Measurements from ENCODE around the gene PFN2. TPM values are rescaled to one million over a fixed set of nuclear protein-coding genes. Genes with fewer than 3 reads are reported as not detected.

PFN2 gene
- polyA plus RNA-seq, 3 donors = not detected

GRCh38 chr3:149959443-149959842 is 11.3 kb downstream of the PFN2 start:
- peaks cover 15 to 72% of the 10 kb centered on the region in 2 donors for H3K36me3 ChIP-seq (replicated peaks in 1 of 2; ENCODE audit: control insufficient read depth in 1 of 2, insufficient read depth in 2 of 2, low read length in 2 of 2)
- Mint-ChIP-seq H3K9me3 (no peaks in the 10 kb centered on the region), H3K27ac (no peak overlapping the region), H3K4me3 (no peak overlapping the region), H3K27me3 (ENCODE audit: low read depth in 3 of 3) (no peaks in the 10 kb centered on the region), H3K4me1 (peaks cover 6% of the 10 kb centered on the region), H3K36me3 (peaks cover 31 to 39% of the 10 kb centered on the region in 2 donors)
- no peak overlapping the region for H3K27ac ChIP-seq (ENCODE audit: low read depth in 1 of 2, low read length in 2 of 2)
- H3K4me3 ChIP-seq (replicated peaks in 1 of 3; ENCODE audit: low read depth in 2 of 3, low read length in 3 of 3) = no peak overlapping the region
- DNase-seq = no peak
- no peak overlapping the region for H2AFZ ChIP-seq (ENCODE audit: insufficient read depth, low read depth, low read length, poor library complexity, severe bottlenecking)
- H3K79me2 ChIP-seq (ENCODE audit: insufficient read depth, low read length) = no peaks in the 10 kb centered on the region
- no peak overlapping the region for H3K4me2 ChIP-seq (replicated peaks; ENCODE audit: extremely low read depth, low read length, poor library complexity, severe bottlenecking)
- TF ChIP-seq CTCF (IDR thresholded peaks at IDR 0.05) = no peak
- no peak overlapping the region for H3K9ac ChIP-seq (ENCODE audit: insufficient read depth, low read length, poor library complexity, severe bottlenecking)
- H3K27me3 ChIP-seq (ENCODE audit: control insufficient read depth in 2 of 2, insufficient read depth in 2 of 2, low read length in 2 of 2) = no peaks in the 10 kb centered on the region
- H3K4me1 ChIP-seq (ENCODE audit: control insufficient read depth in 1 of 2, insufficient read depth in 2 of 2, low read length in 2 of 2) = no peaks in the 10 kb centered on the region
- intact Hi-C loops (cut with micrococcal nuclease) = no loop called here
- no peaks in the 10 kb centered on the region for H3K9me3 ChIP-seq (replicated peaks in 1 of 2; ENCODE audit: control insufficient read depth in 1 of 2, insufficient read depth in 1 of 2, low read length in 2 of 2)
- H4K20me1 ChIP-seq (ENCODE audit: insufficient read depth, low read length) = peaks cover 84% of the 10 kb centered on the region

GRCh38 chr3:149958171-149958796 is 12.4 kb downstream of the PFN2 start:
- WGBS (ENCODE audit: insufficient coverage) = 93% methylated on average over 2 of the region's 3 CpGs

More at GRCh38 chr3:149958171-149958796, 12.4 kb downstream of the PFN2 start:
- Histone ChIP-seq H3K9me3 (replicated peaks in 1 of 2; ENCODE audit: control insufficient read depth in 1 of 2, insufficient read depth in 1 of 2, low read length in 2 of 2) (no peaks in the 10 kb centered on the region), H3K4me3 (replicated peaks in 1 of 3; ENCODE audit: low read depth in 2 of 3, low read length in 3 of 3) (no peak overlapping the region), H2AFZ (ENCODE audit: insufficient read depth, low read depth, low read length, poor library complexity, severe bottlenecking) (no peak overlapping the region), H3K4me2 (replicated peaks; ENCODE audit: extremely low read depth, low read length, poor library complexity, severe bottlenecking) (no peak overlapping the region), H3K27ac (ENCODE audit: low read depth in 1 of 2, low read length in 2 of 2) (no peak overlapping the region), H3K27me3 (ENCODE audit: control insufficient read depth in 2 of 2, insufficient read depth in 2 of 2, low read length in 2 of 2) (no peaks in the 10 kb centered on the region), H3K79me2 (ENCODE audit: insufficient read depth, low read length) (no peaks in the 10 kb centered on the region), H3K4me1 (ENCODE audit: control insufficient read depth in 1 of 2, insufficient read depth in 2 of 2, low read length in 2 of 2) (no peaks in the 10 kb centered on the region), H3K9ac (ENCODE audit: insufficient read depth, low read length, poor library complexity, severe bottlenecking) (no peak overlapping the region), H3K36me3 (replicated peaks in 1 of 2; ENCODE audit: control insufficient read depth in 1 of 2, insufficient read depth in 2 of 2, low read length in 2 of 2) (peaks cover 15 to 61% of the 10 kb centered on the region in 2 donors), H4K20me1 (ENCODE audit: insufficient read depth, low read length) (peaks cover 86% of the 10 kb centered on the region)
- no peaks in the 10 kb centered on the region for H3K27me3 Mint-ChIP-seq (ENCODE audit: low read depth in 3 of 3)
- no peak for DNase-seq
- H3K4me3 Mint-ChIP-seq = no peak overlapping the region
- H3K4me1 Mint-ChIP-seq = peaks cover 10% of the 10 kb centered on the region
- H3K9me3 Mint-ChIP-seq = no peaks in the 10 kb centered on the region
- peaks cover 22 to 34% of the 10 kb centered on the region in 2 donors for H3K36me3 Mint-ChIP-seq
- peak overlapping the region in 3 of 7 donors; percentile 2 to 19 (median 3) for H3K27ac Mint-ChIP-seq
- no peak for TF ChIP-seq CTCF (IDR thresholded peaks at IDR 0.05)
- intact Hi-C loops (cut with micrococcal nuclease) = no loop called here
